ENCODE results near the gene DHRSX.
"Not testable (repeated sequence)": the region's sequence is repeated elsewhere in the genome, so short reads cannot be mapped to it uniquely, and the experiment has no call there.

The DHRSX gene

DNA sequence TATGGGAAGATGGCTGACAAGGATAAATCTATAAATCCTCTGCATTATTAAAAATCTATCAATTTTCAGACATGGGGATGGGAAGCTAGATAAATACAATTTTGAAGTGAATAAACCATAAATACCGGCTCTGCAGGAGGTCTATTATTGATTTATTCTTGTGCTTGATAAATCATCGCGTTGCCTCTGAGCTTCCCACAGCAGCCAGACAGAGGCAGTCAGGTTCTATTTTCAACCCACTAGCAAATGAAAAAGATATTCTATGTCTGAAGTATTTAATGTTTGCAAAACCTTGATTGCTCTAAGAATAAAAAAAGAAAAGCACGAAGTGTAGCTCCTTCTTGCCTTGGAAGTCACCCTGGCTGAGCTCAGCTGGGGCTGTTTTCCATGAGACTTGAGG lies 216.2 kb downstream of the DHRSX start:
- TF ChIP-seq, protein P1, sequence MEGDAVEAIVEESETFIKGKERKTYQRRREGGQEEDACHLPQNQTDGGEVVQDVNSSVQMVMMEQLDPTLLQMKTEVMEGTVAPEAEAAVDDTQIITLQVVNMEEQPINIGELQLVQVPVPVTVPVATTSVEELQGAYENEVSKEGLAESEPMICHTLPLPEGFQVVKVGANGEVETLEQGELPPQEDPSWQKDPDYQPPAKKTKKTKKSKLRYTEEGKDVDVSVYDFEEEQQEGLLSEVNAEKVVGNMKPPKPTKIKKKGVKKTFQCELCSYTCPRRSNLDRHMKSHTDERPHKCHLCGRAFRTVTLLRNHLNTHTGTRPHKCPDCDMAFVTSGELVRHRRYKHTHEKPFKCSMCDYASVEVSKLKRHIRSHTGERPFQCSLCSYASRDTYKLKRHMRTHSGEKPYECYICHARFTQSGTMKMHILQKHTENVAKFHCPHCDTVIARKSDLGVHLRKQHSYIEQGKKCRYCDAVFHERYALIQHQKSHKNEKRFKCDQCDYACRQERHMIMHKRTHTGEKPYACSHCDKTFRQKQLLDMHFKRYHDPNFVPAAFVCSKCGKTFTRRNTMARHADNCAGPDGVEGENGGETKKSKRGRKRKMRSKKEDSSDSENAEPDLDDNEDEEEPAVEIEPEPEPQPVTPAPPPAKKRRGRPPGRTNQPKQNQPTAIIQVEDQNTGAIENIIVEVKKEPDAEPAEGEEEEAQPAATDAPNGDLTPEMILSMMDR (IDR thresholded peaks at IDR 0.05; ENCODE audit: insufficient read depth, low read length, poor library complexity, severe bottlenecking) = no peak

DNA sequence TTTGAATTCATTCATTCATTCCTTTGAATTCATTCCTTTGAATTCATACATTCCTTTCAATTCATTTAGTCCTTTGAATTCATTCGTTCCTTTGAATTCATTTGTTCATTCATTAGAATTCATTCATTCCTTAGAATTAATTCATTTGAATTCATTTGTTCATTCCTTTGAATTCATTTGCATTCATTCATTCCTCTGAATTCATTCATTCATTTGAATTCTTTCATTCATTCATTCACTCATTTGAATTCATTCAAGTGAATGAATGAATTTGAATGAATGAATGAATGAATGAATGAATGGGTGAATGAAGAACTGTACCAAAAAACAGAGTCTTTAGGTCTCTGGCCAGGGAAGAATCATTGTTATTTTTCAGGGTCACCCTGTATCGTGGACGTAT lies 216.6 kb downstream of the DHRSX start:
- Histone ChIP-seq H3K27me3 (replicated peaks; ENCODE audit: control insufficient read depth, insufficient read depth, low read length) (no peaks in the 10 kb centered on the region), H3K4me3 (replicated peaks; ENCODE audit: low read depth, low read length) (no peak overlapping the region), H3K36me3 (ENCODE audit: control insufficient read depth, insufficient read depth, low read length) (no peaks in the 10 kb centered on the region)
- TF ChIP-seq, protein P1 (IDR thresholded peaks at IDR 0.05; ENCODE audit: insufficient read depth, low read length, poor library complexity, severe bottlenecking) = no peak
- no peak for DNase-seq (ENCODE audit: extremely low read depth, insufficient read length)

More for the DNA sequence above, 216.2 kb downstream of the DHRSX start:
- no peaks in the 10 kb centered on the region for H3K27me3 ChIP-seq (replicated peaks; ENCODE audit: control insufficient read depth, insufficient read depth, low read length)
- H3K4me3 ChIP-seq (replicated peaks; ENCODE audit: low read depth, low read length) = no peak overlapping the region
- H3K36me3 ChIP-seq (ENCODE audit: control insufficient read depth, insufficient read depth, low read length) = no peaks in the 10 kb centered on the region
- DNase-seq (ENCODE audit: extremely low read depth, insufficient read length) = no peak

DNA sequence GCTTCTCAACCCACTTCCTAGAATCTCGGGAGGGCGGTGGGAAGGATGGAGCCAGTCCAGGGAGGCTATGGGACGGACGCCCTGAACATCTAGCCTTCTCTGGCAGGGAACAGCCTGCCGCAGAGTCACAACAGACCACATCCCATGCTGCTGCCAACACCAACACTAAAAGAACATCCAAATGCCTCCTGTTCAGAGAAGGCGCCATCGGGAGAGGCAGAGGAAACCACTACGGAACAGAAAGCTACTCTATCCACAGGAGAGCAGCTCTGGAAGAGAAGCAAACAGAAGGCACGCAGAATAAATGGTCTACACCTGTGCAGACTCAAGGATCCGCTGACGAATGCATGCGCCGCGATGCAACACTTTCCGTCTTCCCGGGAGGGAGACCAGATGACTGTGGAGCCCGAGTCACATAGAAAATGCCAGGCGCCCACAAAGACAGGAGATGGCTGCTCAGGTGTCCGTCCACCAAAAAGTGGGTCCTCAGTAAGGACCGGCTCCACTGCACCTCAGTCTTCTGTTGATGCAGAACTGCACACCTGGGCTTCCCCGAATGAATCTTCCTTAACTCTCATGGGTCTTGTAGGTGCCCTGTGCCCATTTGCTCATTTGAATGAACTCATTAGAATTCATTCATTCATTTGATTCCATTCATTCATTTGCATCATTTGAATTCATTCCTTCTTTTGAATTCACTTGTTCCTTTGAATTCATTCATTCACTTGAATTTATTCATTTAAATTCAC lies 217.5 kb downstream of the DHRSX start:
- TF ChIP-seq, protein P1 (IDR thresholded peaks at IDR 0.05; ENCODE audit: insufficient read depth, low read length, poor library complexity, severe bottlenecking) = no peak
- Histone ChIP-seq H3K27me3 (replicated peaks; ENCODE audit: control insufficient read depth, insufficient read depth, low read length) (no peaks in the 10 kb centered on the region), H3K4me3 (replicated peaks; ENCODE audit: low read depth, low read length) (no peak overlapping the region), H3K36me3 (ENCODE audit: control insufficient read depth, insufficient read depth, low read length) (no peaks in the 10 kb centered on the region)
- no peak for DNase-seq (ENCODE audit: extremely low read depth, insufficient read length)

DNA sequence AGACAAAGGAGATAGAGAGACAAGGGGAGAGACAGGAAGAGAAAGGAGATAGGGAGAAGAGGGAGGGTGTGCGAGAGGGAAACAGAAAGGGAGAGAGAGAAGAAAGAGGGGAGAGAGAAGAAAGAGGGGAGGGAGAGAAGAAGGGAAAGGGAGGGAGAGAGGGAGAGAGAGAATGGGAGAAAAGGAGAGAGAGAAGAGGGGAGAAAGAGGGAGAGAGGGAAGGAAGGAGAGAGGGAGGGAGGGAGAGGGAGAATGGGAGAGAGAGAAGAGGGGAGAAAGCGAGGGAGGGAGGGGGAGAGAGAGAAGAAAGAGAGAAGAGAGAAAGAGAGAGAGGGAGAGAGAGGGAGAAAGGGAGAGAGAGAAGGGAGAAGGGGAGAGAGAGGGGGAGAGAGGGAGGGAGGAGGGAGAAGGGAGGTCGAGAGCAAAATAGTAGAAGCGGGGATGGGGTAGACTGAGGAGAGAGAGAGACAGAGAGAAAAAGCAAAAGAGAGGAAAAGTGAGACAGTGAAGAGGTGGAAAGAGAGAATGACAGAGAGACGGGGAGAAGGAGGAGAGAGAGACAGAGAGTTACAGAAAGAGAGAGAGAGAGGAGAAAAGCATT lies 218.2 kb downstream of the DHRSX start:
- Histone ChIP-seq H3K4me3 (replicated peaks; ENCODE audit: low read depth, low read length) (no peak overlapping the region), H3K27me3 (replicated peaks; ENCODE audit: control insufficient read depth, insufficient read depth, low read length) (no peaks in the 10 kb centered on the region), H3K36me3 (ENCODE audit: control insufficient read depth, insufficient read depth, low read length) (no peaks in the 10 kb centered on the region)
- TF ChIP-seq, protein P1 (IDR thresholded peaks at IDR 0.05; ENCODE audit: insufficient read depth, low read length, poor library complexity, severe bottlenecking) = no peak
- DNase-seq (ENCODE audit: extremely low read depth, insufficient read length) = no peak

DNA sequence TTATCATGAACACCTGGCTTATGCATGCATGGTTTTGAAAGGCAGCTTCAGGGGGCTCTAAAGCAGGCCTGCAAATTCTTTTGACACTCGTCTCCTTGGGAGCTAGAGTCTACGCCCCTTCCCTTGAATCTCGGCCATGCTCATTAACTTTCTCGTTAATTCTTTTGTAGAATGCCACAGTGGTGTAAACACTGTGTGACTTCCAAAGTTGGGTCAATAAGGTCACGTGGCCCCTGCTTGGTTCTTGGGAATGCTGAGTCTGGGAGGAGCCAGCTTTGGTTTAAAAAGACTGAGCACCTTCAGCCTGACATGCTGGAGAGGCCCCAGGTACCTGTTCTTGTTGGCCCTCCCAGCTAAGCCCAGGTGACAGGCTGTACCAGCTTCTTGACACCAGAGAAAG lies 228.4 kb downstream of the DHRSX start:
- TF ChIP-seq, protein P1 (IDR thresholded peaks at IDR 0.05; ENCODE audit: insufficient read depth, low read length, poor library complexity, severe bottlenecking) = no peak
- no peak overlapping the region for H3K4me3 ChIP-seq (replicated peaks; ENCODE audit: low read depth, low read length)
- DNase-seq (ENCODE audit: extremely low read depth, insufficient read length) = no peak
- no peaks in the 10 kb centered on the region for H3K27me3 ChIP-seq (replicated peaks; ENCODE audit: control insufficient read depth, insufficient read depth, low read length)
- no peaks in the 10 kb centered on the region for H3K36me3 ChIP-seq (ENCODE audit: control insufficient read depth, insufficient read depth, low read length)

DNA sequence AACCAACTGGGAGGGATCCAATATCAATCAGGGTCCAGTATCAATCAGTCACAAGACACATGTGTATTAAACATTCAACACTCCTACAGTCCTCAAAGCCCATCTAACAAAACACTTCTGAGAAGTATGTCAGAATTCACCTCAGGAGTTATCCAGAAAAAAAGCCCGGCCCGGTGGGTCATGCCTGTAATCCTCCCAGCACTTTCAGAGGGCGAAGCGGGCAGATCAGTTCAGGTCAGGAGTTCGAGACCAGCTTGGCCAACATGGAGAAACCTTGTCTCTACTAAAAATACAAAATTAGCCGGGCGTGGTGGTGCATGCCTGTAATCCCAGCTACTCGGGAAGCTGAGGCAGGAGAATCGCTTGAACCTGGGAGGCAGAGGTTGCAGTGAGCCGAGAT lies 229.2 kb downstream of the DHRSX start:
- DNase-seq (ENCODE audit: extremely low read depth, insufficient read length); H3K4me3 ChIP-seq (replicated peaks; ENCODE audit: low read depth, low read length); H3K36me3 ChIP-seq (ENCODE audit: control insufficient read depth, insufficient read depth, low read length); H3K27me3 ChIP-seq (replicated peaks; ENCODE audit: control insufficient read depth, insufficient read depth, low read length): not testable (repeated sequence)

DNA sequence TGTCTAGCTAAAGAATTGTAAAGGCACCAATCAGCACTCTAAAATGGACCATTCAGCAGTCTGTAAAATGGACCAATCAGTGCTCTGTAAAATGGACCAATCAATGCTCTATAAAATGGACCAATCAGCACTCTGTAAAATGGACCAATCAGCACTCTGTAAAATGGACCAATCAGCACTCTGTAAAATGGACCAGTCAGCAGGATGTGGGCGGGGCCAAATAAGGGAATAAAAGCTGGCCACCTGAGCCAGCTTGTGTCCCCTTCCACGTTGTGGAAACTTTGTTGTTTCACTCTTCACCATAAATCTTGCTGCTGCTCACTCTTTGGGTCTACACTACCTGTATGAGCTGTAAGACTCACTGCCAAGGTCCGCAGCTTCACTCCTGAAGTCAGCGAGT lies 230.0 kb downstream of the DHRSX start:
- not testable (repeated sequence) for H3K4me3 ChIP-seq (replicated peaks; ENCODE audit: low read depth, low read length); H3K36me3 ChIP-seq (ENCODE audit: control insufficient read depth, insufficient read depth, low read length); H3K27me3 ChIP-seq (replicated peaks; ENCODE audit: control insufficient read depth, insufficient read depth, low read length); DNase-seq (ENCODE audit: extremely low read depth, insufficient read length)
